ENCODE measurements around the gene SHCBP1.

DNA sequence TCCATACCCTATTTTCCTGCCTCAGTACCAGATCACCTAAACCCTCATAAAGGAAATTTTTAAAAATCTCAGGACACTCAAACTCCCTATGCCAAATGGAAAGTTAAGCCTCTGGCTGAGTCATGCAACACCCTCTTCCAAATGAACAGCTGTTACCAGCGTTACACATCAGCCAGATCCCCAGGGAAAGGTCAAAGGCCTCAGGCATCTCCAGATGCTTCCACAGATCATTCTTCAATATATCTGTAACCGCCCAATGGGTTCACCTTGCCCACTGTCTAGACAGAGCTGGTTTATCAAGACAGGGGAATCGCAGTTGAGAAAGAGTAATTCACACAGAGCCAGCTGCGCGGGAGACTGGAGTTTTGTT, 29.1 kb upstream of the SHCBP1 start:
- TF ChIP-seq GLI4 (CRISPR knock-in tag; IDR thresholded peaks at IDR 0.05; ENCODE audit: borderline replicate concordance), result no peak
- TF ChIP-seq POLR2A (IDR thresholded peaks at IDR 0.05; ENCODE audit: insufficient read depth in 1 of 2, low read depth in 2 of 2, low read length in 2 of 2), result no peak

Measured in HepG2 (cell line).